Measurements from ENCODE around the gene INIP.
"Not testable (repeated sequence)": the region's sequence is repeated elsewhere in the genome, so short reads cannot be mapped to it uniquely, and the experiment has no call there.

Gene INIP

GRCh38 chr9:112734892-112735291 lies 17.0 kb upstream of the INIP start:
- no peak for DNase-seq

GRCh38 chr9:112731971-112732370 lies 14.1 kb upstream of the INIP start:
- no peak for DNase-seq

GRCh38 chr9:112728401-112728800 lies 10.5 kb upstream of the INIP start:
- DNase-seq = no peak

- no peak for DNase-seq
These were observed 8.5 kb upstream of the INIP start for GRCh38 chr9:112726428-112726827.

GRCh38 chr9:112725961-112726360 lies 8.0 kb upstream of the INIP start:
- no peak for DNase-seq

- not testable (repeated sequence) for DNase-seq
These were observed 4.8 kb upstream of the INIP start for GRCh38 chr9:112722749-112723148.

- no peak for DNase-seq
These were observed 2.3 kb upstream of the INIP start for GRCh38 chr9:112720113-112720780.

- no peak for DNase-seq
These were observed 1.8 kb upstream of the INIP start for GRCh38 chr9:112719696-112720095.

- no peak for DNase-seq
These were observed 1.3 kb upstream of the INIP start for GRCh38 chr9:112719241-112719691.

GRCh38 chr9:112712678-112713077 lies 5.2 kb downstream of the INIP start:
- no peak for DNase-seq

- no peak for DNase-seq
These were observed 6.7 kb downstream of the INIP start for GRCh38 chr9:112711050-112711689.

- no peak for DNase-seq
These were observed 12.0 kb downstream of the INIP start for GRCh38 chr9:112705768-112706427.

GRCh38 chr9:112703304-112703703 lies 14.6 kb downstream of the INIP start:
- no peak for DNase-seq

GRCh38 chr9:112700085-112700484 lies 17.8 kb downstream of the INIP start:
- no peak for DNase-seq

GRCh38 chr9:112699230-112699629 lies 18.7 kb downstream of the INIP start:
- no peak for DNase-seq

- no peak for DNase-seq
These were observed 21.5 kb downstream of the INIP start for GRCh38 chr9:112696461-112696860.

GRCh38 chr9:112694706-112695555 lies 23.0 kb downstream of the INIP start:
- no peak for DNase-seq

- DNase-seq = no peak
These were observed 28.7 kb downstream of the INIP start for GRCh38 chr9:112689161-112689740.

GRCh38 chr9:112680731-112681402 lies 37.0 kb downstream of the INIP start:
- DNase-seq = no peak

- DNase-seq = no peak
These were observed 40.9 kb downstream of the INIP start for GRCh38 chr9:112677040-112677439.

GRCh38 chr9:112673221-112673620 lies 44.7 kb downstream of the INIP start:
- DNase-seq = not testable (repeated sequence)

GRCh38 chr9:112670991-112671625 lies 46.8 kb downstream of the INIP start:
- DNase-seq = no peak

Measured in activated effector memory CD4-positive, alpha-beta T cell treated with Interleukin-2 at 50 U/mL for 16 hours (primary cell).